ENCODE data around the gene USP8. TPM values are rescaled to one million over a fixed set of nuclear protein-coding genes. Genes with fewer than 3 reads are reported as not detected.
"Not testable (repeated sequence)": the region's sequence is repeated elsewhere in the genome, so short reads cannot be mapped to it uniquely, and the experiment has no call there.

USP8 gene
- total and polyA plus RNA-seq, 3 donors from 2014 or later = 25.0 to 81.7 (median 76.6) TPM

GRCh38 chr15:50381438-50381837 lies 42.8 kb upstream of the USP8 start:
- TF ChIP-seq POLR2A (IDR thresholded peaks at IDR 0.05) = no peak
- TF ChIP-seq CTCF (IDR thresholded peaks at IDR 0.05) = no peak
- intact Hi-C loops (cut with DNase I; ENCODE audit: low total_unique reads) = no loop called here
- Histone ChIP-seq H3K4me3 (no peak overlapping the region), H3K27me3 (no peaks in the 10 kb centered on the region), H3K36me3 (ENCODE audit: low read depth, missing control alignments) (no peaks in the 10 kb centered on the region), H3K9me3 (no peaks in the 10 kb centered on the region), H3K4me1 (no peaks in the 10 kb centered on the region), H3K27ac (no peak overlapping the region)
- DNase-seq = no peak
- 55 to 60% methylated on average over 1 of the region's 1 CpG for whole genome bisulfite sequencing, 2 donors

GRCh38 chr15:50382408-50382807 lies 41.8 kb upstream of the USP8 start:
- DNase-seq; H3K36me3 ChIP-seq (ENCODE audit: low read depth, missing control alignments); H3K27me3 ChIP-seq; H3K4me3 ChIP-seq; H3K4me1 ChIP-seq; H3K27ac ChIP-seq; intact Hi-C loops (cut with DNase I; ENCODE audit: low total_unique reads); H3K9me3 ChIP-seq: not testable (repeated sequence)
- whole genome bisulfite sequencing, 2 donors = 81 to 82% methylated on average over 5 of the region's 5 CpGs

- Histone ChIP-seq H3K27ac (no peak overlapping the region), H3K4me1 (no peaks in the 10 kb centered on the region), H3K9me3 (no peaks in the 10 kb centered on the region), H3K4me3 (no peak overlapping the region), H3K27me3 (no peaks in the 10 kb centered on the region), H3K36me3 (ENCODE audit: low read depth, missing control alignments) (no peaks in the 10 kb centered on the region)
- intact Hi-C loops (cut with DNase I; ENCODE audit: low total_unique reads) = no loop called here
- 64 to 67% methylated on average over 4 of the region's 4 CpGs for WGBS, 2 donors
- TF ChIP-seq CTCF (IDR thresholded peaks at IDR 0.05) (no peak), POLR2A (IDR thresholded peaks at IDR 0.05) (no peak)
- DNase-seq = no peak
Measured at GRCh38 chr15:50390554-50391264, 33.5 kb upstream of the USP8 start.

GRCh38 chr15:50391561-50391960 lies 32.6 kb upstream of the USP8 start:
- intact Hi-C loops (cut with DNase I; ENCODE audit: low total_unique reads); H3K27me3 ChIP-seq; H3K4me1 ChIP-seq; DNase-seq; H3K9me3 ChIP-seq; H3K36me3 ChIP-seq (ENCODE audit: low read depth, missing control alignments); H3K27ac ChIP-seq; H3K4me3 ChIP-seq: not testable (repeated sequence)
- 90 to 95% methylated on average over 4 of the region's 4 CpGs for WGBS, 2 donors

GRCh38 chr15:50411870-50412269 lies 12.3 kb upstream of the USP8 start:
- no peak for DNase-seq
- no peak for TF ChIP-seq POLR2A (IDR thresholded peaks at IDR 0.05)
- no peak for TF ChIP-seq CTCF (IDR thresholded peaks at IDR 0.05)
- H3K4me3 ChIP-seq = no peak overlapping the region
- H3K9me3 ChIP-seq = no peaks in the 10 kb centered on the region
- no peaks in the 10 kb centered on the region for H3K4me1 ChIP-seq
- WGBS, 2 donors = 73 to 91% methylated on average over 2 of the region's 2 CpGs
- no peaks in the 10 kb centered on the region for H3K27me3 ChIP-seq
- intact Hi-C loops (cut with DNase I; ENCODE audit: low total_unique reads) = no loop called here
- H3K36me3 ChIP-seq (ENCODE audit: low read depth, missing control alignments) = no peaks in the 10 kb centered on the region
- H3K27ac ChIP-seq = no peak overlapping the region

- Histone ChIP-seq H3K36me3 (ENCODE audit: low read depth, missing control alignments) (no peaks in the 10 kb centered on the region), H3K4me1 (no peaks in the 10 kb centered on the region), H3K27me3 (no peaks in the 10 kb centered on the region), H3K9me3 (no peaks in the 10 kb centered on the region), H3K4me3 (no peak overlapping the region), H3K27ac (no peak overlapping the region)
- WGBS, 2 donors = 91 to 94% methylated on average over 2 of the region's 2 CpGs
- DNase-seq = no peak
- TF ChIP-seq POLR2A (IDR thresholded peaks at IDR 0.05) (no peak), CTCF (IDR thresholded peaks at IDR 0.05) (no peak)
- intact Hi-C loops (cut with DNase I; ENCODE audit: low total_unique reads) = no loop called here
Measured at GRCh38 chr15:50414624-50415023, 9.6 kb upstream of the USP8 start.
